KBM-7 (cell line): ENCODE data around the gene MEF2C.
"Not testable (repeated sequence)": the region's sequence is repeated elsewhere in the genome, so short reads cannot be mapped to it uniquely, and the experiment has no call there.

ENCODE experiments used
- DNase-seq: peaks from one replicate; pipeline ENCODE4 v3.0.0-alpha.2; 2015
- in situ Hi-C: fragments of 300-500 bp; cut with MboI; formaldehyde crosslinking; loops from 2 replicates; pipeline ENCODE4 v1.14.3; 2020; ENCODE audit warnings: low sequenced_read_pairs, low pct_unique_long_range_greater_than_20kb, mixed read lengths

The MEF2C gene

DNA sequence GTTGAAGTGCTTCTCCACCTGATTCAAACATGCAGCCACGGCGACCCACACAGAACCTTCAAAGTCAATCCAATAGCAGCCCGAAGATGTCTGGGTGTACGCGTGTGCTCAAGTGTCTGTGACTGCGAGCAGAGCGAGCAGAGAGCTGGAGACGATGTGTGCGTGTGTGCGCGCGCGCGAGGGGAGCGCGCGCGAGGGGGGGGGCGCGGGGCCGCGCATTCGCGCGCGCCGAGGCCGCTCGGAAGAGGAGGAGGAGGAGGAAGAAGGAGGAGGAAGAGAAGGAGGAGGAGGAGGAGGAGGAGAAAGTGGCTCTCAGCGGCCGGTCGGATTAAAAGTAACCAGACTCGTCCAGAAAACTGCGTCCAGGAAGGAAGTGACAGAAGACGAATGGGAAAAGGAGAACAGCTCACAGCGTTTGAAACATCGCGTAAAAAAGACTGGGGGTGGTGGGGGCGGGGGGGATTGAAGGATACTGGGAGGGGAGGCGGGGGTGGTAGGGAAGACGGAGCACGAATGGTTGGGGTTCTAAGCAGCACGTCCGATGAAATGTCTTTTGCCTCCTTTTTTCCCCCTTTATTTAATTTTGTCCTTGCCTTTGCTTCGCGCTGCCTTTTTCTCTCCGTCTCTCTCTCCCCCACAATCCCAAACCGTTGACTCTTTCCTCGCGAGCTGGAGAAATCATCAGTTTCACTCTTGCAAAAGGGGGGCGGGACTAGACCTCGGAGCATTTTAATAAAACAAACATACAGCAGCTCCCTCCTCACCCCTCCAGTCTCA, at the start of gene MEF2C:
TSS of gene MEF2C (minus strand) at position 126 of the 777 bp plus-strand sequence. CDS start 59,396 bp downstream, outside the sequence.
- peak; percentile 97 for DNase-seq

GRCh38 chr5:88932541-88932940, 49.6 kb upstream of the MEF2C start:
- in situ Hi-C loops: no loop called here
- no peak for DNase-seq

More for the DNA sequence above, at the start of gene MEF2C:
- in situ Hi-C loops: no loop called here

- in situ Hi-C loops: no loop called here
- DNase-seq: no peak
Observed at GRCh38 chr5:88930335-88930734, 47.4 kb upstream of the MEF2C start.

GRCh38 chr5:88929385-88929784, 46.4 kb upstream of the MEF2C start:
- in situ Hi-C loops: no loop called here
- no peak for DNase-seq

GRCh38 chr5:88926774-88927173, 43.8 kb upstream of the MEF2C start:
- in situ Hi-C loops: no loop called here
- DNase-seq: no peak

DNA sequence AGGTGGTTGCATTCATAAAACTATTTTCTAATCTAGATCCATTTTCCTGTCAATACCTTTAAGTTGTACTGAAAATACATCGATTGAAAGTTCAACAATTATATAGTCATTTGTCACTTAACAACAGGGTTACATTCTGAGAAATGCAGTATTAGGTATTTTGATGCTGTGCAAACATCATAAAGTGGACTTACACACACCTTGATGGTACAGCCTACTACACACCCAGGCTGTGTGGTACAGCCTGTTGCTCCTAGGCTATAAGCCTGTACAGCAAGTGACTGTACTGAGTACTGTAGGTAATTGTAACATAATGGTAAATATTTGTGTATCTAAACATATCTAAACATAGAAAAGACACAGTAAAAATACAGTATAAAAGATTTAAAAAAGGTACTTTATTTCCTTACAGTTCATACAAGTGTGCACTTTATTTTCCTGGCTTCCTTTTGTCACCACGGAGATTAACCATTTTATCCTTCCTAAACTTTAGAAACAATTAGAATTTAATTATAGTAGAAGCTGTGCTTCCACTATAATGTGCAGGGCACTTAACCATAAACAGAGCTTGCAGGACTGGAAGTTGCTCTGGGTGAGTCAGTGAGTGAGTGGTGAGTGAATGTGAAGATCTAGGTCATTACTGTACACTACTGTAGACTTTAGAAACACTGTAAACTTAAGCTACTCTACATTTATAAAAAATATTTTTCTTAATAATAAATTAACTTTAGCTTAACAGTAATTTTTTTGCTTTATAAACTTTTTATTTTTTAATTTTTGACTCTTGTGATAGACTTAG, 42.9 kb upstream of the MEF2C start:
- DNase-seq: no peak
- in situ Hi-C loops: no loop called here

GRCh38 chr5:88924330-88924657, 41.3 kb upstream of the MEF2C start:
- in situ Hi-C loops: no loop called here
- no peak for DNase-seq

- in situ Hi-C loops: no loop called here
- no peak for DNase-seq
Observed at GRCh38 chr5:88923623-88924329, 40.8 kb upstream of the MEF2C start.

DNA sequence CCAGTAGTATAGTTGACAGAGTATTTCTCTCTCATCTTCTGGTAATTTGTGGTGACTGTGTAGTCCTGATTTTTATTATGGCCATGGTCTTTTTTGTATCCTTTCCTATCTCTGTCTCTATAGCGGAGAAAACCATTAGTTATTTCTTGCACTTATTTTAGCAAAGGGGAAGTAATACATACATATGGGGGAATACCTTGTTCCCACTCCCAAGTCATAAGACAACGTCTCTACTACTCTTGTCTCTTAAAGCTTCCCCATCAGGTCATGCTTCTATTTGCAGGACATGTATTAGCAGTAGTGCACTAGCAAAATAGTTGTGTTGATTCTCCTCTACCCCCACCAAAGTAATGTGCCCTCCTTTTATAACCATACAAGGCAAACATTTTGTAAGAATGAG, 29.8 kb upstream of the MEF2C start:
- in situ Hi-C loops, DNase-seq: not testable (repeated sequence)

- in situ Hi-C loops, DNase-seq: not testable (repeated sequence)
Observed at GRCh38 chr5:88911059-88911572, 28.1 kb upstream of the MEF2C start.

DNA sequence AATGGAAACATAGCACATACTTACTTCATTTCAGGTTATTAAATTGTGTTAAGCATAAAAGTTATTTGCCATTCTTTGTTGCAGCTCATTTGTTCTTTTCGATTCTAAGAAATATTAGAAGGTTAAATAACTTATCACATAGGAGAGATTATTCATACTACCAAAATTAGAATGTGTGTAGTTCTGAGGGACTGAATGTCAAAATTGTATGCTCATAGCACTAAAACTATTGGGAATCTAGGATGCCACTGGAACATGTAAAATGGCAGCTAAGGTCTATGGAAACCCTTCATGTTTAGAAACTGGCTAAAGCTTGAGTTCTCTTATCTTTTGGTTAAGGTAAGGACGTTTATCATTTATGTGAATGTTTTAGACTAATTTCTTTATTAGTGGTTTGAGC, 21.5 kb upstream of the MEF2C start:
- DNase-seq, in situ Hi-C loops: not testable (repeated sequence)

DNA sequence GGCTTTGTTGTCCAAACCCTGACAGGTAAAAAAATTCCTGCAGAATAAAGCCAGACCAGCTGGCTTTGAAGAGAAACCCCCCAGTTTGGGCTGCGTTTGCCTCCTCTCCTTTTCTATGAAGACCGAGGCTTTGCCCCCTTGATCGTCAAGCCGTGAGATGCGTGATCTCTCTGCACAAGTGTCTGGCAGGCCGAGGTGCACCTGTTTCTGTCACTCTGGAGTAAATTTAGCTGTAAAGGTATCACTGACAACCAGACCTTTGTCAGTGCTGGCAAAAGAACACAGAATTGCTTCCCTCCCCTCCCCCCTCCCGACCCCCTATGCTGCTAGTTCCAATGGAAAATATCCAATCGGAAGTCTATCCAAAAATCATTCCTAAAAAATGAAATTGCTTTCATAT, 21.0 kb upstream of the MEF2C start:
- in situ Hi-C loops, DNase-seq: not testable (repeated sequence)

- DNase-seq, in situ Hi-C loops: not testable (repeated sequence)
Observed at GRCh38 chr5:88901077-88901476, 18.1 kb upstream of the MEF2C start.

DNA sequence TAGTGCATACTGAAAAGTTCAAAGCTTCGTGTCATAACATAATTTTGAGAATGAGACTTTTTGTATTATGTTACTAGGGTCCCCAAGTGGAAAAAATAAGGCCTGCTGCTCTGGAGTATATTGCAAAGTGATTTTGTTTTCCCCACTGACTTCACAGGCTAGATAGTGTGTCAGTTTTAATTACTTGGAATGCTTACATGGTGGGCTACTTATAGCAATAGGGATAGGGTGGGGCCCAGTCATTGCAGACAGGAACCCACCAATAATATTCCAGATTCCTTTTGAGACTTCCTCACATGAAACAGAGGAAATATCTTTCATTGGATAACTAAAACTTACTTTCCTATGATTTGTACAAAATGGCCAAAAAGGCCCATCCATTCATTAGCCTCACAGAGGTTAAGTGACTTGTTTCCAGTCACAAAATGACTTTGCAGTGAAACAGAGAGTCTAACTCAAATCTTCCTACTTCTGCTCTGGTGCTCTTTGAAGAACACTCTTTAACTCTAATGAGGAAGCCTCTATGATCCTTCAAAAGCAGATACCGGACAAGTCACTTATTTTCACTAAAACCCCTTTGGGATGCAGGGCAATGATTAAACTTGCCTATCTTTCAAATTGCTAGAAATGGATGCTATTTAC, 16.2 kb upstream of the MEF2C start:
- in situ Hi-C loops: no loop called here
- no peak for DNase-seq

- in situ Hi-C loops: no loop called here
- DNase-seq: no peak
Observed at GRCh38 chr5:88897748-88898147, 14.8 kb upstream of the MEF2C start.

- in situ Hi-C loops: no loop called here
- DNase-seq: no peak
Observed at GRCh38 chr5:88895681-88896501, 12.9 kb upstream of the MEF2C start.

GRCh38 chr5:88892669-88893068, 9.7 kb upstream of the MEF2C start:
- DNase-seq: no peak
- in situ Hi-C loops: no loop called here

DNA sequence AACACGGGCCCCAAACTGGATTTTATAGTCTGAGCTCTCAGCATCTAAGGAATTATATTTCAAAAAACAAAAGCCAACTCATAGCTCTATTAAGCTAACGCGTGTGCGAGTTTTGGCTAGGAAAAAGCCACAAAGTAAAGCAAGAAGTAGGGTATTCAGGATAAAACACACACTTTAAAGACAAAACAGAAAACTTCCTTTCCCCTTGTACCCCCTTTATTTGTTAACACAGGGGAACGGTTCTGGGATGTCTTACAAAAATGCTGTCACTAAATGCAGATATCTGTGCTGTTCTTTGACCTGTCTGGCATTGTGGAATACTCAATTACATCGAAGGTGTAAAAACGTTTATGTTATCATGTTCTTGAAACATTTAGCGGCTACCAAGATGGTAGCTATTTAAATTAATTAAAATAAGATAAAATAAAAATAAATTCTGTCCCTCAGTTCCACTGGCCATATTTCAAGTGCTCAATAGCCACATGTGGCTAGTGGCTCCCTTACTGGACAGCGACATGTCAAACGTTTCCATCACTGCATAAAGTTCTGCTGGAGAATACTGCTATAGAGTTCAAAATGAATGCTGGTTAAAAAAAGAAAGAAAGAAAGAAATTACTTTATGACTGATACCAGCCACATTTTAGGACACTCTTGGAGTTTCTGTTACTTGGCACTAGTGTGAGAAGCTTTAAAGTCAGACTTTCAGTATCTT, 7.2 kb upstream of the MEF2C start:
- peak; percentile 33 for DNase-seq
- in situ Hi-C loops: no loop called here
